HFF-Myc (cell line): ENCODE results near the gene EFR3B.

Experiments
- DNase-seq: peaks from one replicate; pipeline ENCODE4 v3.0.0-alpha.2; 2011; ENCODE audit warnings: low read depth; ENCODE audit errors: extremely low read depth
- H3K4me3 ChIP-seq: replicated peaks from 2 replicates; pipeline ENCODE4 v1.5.1; 2011; ENCODE audit warnings: low read depth, mild to moderate bottlenecking, control low read depth, low read length
- CTCF ChIP-seq: IDR thresholded peaks from 2 replicates; pipeline ENCODE4 v1.5.1; 2012; ENCODE audit warnings: mild to moderate bottlenecking, low read depth, low read length, control low read depth; ENCODE audit errors: missing control alignments

Gene EFR3B

GRCh38 chr2:25034081-25034480, 7.8 kb upstream of the EFR3B start:
- TF ChIP-seq CTCF, result no peak
- no peak for DNase-seq
- H3K4me3 ChIP-seq, result no peak overlapping the region

GRCh38 chr2:25035537-25036220, 6.2 kb upstream of the EFR3B start:
- no peak overlapping the region for H3K4me3 ChIP-seq
- no peak for TF ChIP-seq CTCF
- DNase-seq, result no peak

GRCh38 chr2:25036221-25036559, 5.7 kb upstream of the EFR3B start:
- TF ChIP-seq CTCF, result no peak
- no peak overlapping the region for H3K4me3 ChIP-seq
- no peak for DNase-seq

GRCh38 chr2:25039126-25039525, 2.8 kb upstream of the EFR3B start:
- DNase-seq, result no peak
- H3K4me3 ChIP-seq, result no peak overlapping the region
- TF ChIP-seq CTCF, result no peak

- TF ChIP-seq CTCF, result peak; percentile 5
- H3K4me3 ChIP-seq, result peak overlapping the region; percentile 13; the same call in 1 of the 2 replicates
- DNase-seq, result no peak
These were observed 459 bp upstream of the EFR3B start for GRCh38 chr2:25041307-25041927.

GRCh38 chr2:25042321-25043240, 705 bp downstream of the EFR3B start:
- no peak for DNase-seq
- peak overlapping the region; percentile 46 for H3K4me3 ChIP-seq
- no peak for TF ChIP-seq CTCF
